CD4-positive, alpha-beta T cell treated with Interleukin-6 at 100 ng/mL for 8 hours (primary cell): ENCODE results near the gene KCNAB2.
"Not testable (repeated sequence)": the region's sequence is repeated elsewhere in the genome, so short reads cannot be mapped to it uniquely, and the experiment has no call there.

Experiments
- DNase-seq: peaks from one replicate; pipeline ENCODE4 v3.0.0-alpha.2; 2020; ENCODE audit warnings: mixed read lengths, low spot score

KCNAB2 gene

DNA sequence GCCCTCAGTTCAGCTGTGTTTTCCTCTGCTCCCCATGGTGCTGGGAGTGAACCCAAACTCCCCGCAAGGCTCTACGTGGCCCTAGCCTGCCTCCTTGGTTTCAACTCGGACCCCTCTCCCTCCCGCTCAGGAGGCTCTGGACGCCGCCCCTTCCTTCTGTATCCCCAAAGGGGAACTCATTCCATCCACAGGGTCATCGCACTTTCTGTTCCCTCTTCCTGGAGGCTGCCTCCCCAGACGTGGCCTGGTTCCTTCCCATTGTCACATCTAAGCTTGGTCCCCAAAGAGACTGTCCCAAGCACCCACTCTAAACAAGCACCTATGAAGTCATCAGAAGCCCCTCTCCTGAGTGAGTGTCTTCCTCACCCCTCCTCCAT, 10.9 kb downstream of the KCNAB2 start:
- DNase-seq, result no peak

DNA sequence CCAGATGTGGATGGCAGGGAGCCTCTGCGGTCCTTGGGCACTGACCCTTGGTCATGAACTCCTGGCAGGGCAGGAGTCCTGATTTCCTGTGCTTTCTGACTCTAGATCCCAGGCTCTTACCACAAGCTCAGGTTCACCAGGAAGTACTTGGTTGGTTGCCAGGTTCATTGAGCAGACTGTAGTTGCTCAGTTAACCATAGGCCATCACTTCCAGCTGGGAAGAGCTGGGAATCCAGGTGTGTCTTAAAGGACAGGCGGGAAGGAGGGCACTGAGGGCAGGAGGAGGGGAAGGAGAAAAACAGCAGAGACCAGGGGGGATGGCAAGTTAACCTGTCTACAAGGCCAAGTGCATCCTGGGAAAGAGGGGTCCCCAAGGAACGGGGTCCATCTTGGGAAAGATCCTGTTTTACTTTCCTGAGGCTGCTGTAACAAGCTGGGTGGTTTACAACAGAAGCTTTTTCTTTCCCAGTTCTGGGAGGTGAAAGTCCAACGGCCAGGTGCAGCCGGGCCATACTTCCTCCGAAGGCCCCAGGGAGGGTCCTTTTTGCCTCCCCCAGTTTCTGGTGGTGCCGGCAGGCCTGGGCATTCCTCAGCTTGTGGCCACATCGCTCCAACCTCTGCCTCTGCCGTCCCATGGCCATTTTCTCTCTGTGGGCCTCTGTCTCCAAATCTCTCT, 11.6 kb downstream of the KCNAB2 start:
- DNase-seq, result no peak

DNA sequence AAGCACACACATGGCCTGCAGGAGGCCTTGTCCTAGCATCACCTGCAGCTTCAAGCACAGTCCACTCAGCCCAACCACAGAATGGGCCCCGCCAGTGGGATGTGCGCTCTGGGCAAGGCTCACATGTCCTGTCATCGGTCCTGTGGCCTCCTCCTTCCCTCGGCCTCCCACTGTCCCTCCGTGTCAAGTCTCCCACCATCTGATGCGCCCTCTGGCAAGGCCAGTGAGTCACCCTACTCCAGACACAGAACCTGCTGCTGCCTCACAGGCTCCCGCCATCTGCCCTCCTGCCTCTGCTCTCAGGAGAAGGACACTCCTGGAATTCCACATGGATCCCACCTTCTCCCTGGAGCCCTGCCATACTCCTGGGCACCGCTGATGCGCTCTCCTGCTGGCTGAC, 14.2 kb downstream of the KCNAB2 start:
- no peak for DNase-seq

DNA sequence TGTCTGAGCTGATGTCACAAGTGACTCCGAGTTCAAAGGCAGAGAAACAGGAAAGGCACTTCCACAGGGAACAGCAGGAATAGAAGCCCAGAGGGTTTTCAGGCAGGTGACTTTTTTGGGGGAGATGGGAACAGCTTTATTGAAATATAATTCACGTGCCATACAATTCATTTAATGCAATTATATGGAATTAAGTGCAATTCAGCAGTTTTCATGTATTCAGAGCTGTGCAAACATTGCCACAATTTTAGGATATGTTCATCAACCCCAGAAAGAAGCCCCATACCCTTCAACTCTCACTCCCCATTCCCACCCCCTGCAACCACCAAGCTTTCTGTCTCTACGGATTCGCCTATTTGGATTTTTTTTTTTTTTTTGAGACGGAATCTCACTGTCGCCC, 17.0 kb downstream of the KCNAB2 start:
- DNase-seq, result no peak

DNA sequence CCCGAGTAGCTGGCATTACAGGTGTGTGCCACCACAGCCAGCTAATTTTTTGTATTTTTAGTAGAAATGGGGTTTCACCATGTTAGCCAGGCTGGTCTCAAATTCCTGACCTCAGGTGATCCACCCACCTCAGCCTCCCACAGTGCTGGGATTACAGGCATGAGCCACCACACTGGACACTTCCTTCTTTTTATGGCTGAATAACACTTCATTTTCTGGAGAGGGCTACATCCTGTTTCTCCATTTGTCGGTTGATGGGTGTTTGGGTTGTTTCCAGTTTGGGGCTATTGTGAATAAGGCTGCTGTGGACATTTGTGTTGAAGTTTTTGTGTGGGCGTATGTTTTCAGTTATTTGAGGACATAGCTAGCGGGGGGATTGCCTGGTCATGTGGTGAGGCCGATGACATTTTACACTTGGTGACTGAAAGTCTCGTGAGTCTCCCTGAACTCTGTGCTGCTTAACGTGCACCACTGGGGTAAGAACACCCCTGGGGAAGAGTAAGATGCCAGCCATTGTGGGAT, 17.9 kb downstream of the KCNAB2 start:
- not testable (repeated sequence) for DNase-seq

DNA sequence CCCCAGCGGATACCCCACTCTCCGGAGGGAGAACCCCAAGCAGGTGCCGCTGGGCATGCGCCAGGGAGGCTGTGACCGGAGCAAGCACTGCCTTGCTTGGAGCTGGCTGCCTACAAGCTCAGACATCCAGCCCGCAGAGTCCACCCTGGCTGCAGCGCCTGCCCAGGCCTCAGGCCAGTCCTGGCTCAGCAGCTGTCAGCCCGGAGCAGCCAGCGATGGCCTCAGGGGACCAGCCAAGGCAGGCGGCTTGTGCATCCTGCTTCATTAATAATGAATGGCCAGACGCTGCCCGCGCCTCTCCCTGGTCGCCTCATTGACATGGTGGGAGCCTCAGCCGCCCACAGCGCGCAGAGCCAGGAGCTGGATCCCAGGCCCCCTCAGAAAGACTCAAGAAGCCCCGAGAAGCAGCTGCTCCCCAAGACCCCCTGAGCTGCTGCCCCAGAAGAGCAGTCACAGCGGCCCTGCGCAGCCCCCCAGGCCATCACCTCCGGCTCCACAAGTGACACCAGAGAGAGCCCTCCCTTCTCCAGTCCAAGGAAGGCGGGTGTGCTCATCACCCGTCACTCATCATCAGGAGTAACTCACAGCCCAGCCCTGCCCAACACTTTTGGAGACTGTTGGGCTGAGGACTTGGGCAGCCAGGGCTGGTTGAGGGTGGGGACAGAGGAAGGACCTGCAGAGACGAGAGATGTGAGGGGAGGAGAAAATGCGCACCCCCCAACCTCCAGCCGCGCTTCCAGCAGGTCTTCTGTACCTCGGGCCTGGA, 19.6 kb downstream of the KCNAB2 start:
- DNase-seq, result no peak

DNA sequence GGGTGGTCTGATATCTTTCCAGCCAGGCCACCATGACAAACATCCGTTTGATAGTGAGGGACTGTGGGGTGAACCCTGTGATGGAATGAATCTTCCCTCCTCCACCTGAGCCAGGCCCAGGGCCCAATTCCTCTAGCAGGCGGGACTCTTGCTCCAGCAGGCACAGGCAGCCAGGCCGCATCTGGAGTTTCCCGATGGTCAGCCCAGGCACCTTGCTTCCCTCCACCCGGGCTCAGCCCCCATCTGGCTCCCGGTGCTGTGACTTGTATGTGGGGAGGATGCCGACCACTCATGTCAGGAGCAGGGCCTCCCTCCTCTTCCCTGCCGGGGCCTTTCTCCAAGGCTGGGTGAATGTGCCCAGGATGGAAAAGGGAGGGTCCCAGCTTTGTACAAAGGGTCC, 21.0 kb downstream of the KCNAB2 start:
- DNase-seq, result no peak

DNA sequence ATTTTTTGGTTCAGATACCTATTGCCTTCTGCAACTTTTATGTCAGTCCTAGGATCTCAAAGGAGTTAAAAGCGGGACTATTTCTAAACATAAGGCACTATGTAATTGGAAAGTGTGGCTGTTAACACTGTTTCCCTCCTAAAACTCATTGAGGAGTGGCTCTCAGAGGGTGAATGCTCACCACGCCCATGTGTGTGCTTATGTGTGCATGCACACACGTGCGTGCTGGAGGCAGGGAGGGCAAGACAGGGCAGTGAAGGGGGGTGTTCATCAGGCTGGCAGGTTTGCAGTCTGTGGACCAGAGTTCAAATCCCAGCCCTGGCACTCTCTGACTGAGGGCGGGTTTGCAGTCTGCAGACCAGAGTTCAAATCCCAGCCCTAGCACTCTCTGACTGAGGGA, 22.4 kb downstream of the KCNAB2 start:
- DNase-seq, result no peak

DNA sequence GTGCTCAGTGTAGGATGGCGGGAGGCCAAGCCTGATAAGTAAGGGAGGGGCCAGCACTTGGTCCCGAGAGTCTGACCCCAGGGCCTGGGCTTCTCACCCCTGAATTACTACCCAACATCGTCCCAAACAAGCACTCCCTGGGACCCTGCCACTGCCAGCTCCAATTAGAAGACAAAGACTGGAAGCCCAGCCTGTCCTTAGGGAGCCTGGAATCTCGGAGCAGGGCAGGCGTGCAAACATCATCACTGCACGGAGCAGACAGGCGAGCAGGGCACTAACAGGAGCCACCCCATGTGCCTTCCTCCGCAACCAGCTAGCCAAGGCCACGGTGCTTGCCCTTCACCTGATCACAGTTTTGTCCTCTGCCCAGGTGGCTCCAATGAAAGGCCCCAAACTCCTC, 23.2 kb downstream of the KCNAB2 start:
- DNase-seq, result no peak

DNA sequence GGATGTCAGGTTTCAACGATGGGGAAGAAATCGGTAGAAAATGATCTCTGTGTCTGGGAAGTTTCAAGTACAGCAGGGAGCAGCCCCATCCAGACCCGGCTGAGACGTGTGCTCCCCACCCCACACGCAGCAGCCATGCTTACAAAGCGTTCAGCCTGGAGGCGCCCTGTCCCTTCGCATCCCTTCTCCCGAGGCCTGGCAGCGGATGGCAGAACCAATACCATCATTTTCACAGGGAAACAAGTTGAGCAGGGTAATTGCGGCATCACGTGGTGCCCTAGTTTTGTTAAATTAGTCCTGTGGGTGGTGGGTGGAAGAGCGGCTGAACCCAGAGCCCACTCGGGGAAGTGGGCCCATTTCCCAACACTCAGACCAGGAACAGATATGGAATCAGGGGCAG, 23.9 kb downstream of the KCNAB2 start:
- no peak for DNase-seq

DNA sequence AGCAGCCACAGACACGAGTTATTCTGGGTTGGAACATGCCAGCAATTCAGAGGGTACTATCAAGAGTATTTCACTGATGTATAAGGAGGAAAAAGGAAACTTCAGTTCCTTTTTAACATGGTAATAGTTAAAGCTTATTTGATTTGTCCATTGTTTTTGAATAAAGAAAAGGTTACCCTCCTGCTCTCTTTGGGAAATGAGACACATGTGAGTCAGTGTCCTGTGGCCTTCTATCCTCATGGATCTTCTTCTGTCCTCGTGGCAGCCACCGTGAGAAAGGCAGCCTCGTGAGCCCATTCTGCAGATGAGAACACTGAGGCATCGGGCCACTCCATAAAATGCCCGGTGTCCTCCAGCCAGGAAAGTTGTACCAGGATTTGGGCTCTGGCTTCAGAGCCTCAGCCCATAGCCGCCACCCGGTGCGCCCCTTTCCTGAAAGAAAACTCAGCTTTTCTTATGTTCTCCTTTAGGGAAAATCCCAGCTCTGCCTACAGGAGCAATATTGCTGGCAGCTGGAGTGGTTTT, 24.8 kb downstream of the KCNAB2 start:
- no peak for DNase-seq

DNA sequence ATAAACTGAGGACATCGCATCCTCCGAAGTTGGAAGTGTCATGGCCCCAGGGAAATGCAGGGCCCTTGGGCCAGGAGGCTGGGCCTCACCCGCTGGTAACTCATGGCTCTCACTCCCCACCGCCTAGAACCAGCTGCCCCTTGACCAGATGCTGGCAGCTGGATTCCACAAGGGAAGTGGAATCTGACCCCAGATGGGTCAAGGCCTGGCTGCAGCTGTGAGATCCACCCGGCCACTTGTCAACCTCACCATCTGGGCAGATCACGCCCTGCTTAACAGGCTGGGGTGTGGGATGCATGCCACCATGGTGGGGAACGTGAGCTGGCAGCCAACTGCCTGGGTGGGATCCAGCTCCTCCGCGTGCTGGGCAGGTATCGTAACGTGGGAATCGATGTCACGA, 25.5 kb downstream of the KCNAB2 start:
- no peak for DNase-seq

DNA sequence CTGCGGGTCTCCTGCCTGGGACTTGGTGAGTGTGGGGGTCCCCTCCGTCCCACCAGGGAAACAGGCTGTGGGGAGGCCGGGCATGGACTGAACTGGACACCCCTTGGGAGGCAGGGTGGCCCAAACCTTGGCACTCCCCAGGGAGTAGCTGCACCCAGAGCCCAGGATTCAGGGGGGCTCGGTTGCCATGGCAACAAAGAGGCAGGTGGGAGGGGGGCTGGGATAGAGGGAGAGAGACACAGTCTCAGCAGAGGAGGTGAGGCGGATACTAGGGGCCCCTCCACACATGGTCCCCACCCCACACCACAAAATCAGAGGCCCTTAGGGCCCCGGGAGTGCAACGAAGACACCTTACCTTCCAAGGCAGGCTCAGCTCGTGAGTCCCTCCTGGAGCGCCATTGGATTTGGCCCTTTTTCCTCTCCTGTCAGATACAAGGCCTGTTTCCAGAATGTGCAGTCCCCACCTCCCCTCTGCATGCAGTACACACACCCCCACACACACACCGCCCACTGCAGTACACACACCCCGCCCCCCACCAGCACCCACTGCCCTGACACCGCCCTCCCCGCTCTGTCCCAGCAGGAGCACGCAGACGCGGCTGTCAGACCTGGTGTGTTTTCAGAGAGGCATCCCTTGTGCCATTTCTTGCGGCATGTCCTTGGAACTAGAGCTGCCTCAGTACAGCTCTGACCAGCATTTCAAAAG, 27.2 kb downstream of the KCNAB2 start:
- no peak for DNase-seq

DNA sequence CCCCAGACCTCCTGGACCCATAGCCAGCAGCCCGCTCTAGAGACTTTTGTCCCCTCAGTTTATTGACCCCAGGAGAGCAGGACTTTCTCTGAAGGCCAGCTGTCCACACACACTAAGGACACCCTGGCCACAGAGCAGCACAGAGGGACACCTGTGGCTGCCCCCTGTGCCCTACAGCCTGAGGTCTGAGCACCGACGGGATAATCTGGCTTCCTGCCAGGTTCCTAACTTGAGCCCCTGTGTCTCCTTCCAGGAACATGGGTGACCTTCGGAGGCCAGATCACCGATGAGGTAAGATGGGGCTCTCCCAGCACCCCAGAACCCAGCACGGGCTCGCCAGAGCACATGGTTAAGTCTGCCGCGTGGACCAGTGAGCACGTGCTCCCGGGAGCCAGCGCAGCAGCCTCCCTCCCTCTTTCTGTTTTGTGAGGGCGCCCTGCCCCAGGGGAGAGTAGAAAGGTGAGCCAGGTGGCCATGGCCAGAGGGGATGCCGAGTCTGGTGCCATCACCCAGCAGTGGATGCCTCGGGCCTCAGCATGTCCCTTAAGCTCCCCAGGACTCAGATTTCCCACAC, 27.9 kb downstream of the KCNAB2 start:
- DNase-seq, result no peak

DNA sequence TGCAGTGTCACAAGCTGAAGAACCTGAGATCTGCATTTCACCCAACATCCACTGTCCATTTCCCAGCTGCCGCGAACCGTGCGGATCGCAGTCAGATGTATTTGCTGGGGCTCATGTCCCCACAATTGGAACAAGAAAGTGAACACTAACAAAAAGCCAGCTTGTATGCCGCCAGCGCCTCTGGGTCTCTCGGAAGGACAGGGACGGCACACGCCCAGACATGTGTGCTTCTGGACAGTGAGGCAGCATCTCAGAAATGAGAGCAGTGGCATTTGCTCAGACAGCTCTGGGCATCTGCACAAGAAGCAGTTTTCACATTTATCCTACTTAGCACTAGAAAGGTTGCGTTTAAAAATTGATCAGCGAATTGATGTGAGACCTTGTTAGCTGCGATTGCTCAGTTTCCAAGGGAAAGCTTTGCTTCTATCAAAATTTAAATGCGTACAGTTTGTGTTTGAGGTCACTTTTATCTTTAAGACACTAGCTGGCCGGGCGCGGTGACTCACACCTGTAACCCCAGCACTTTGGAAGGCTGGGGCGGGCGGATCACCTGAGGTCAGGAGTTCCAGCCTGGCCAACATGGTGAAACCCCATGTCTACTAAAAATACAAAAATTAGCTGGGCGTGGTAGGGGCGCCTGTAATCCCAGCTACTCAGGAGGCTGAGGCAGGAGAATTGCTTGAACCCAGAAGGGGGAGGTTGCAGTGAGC, 28.7 kb downstream of the KCNAB2 start:
- no peak for DNase-seq

DNA sequence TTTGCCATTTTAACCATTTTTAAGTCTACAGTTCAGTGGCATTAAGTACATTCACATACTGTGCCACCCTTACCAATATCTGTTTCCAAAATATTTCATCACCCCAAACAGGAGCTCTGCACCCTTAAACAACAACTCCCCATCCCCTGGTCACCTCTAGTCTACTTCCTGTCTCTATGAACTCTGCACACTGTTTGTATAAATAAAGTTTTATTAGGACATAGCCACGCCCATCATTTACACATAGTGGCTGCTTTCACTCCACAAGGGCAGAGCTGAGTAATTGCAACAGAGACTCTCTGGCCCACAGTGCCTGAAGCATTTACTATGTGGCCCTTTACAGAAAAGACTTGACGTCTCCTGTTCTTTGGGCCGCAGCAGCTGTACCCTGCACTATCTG, 30.1 kb downstream of the KCNAB2 start:
- no peak for DNase-seq

DNA sequence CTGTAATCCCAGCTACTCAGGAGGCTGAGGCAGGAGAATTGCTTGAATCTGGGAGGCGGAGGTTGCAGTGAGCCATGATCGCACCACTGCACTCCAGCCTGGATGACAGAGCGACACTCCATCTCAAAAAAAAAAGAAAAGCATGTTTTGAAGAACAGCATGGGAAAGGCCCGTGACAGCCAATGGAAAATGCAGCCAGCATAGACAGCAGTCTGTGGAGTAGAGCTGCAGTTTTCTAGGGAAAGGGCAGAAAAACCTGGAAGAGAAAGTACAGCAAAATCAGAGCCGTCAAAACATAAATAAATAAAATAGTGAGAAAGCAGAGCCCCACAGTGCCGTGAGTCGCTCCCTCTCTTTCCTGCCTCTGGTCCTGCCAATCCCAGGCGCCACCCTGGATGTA, 31.4 kb downstream of the KCNAB2 start:
- DNase-seq, result not testable (repeated sequence)

DNA sequence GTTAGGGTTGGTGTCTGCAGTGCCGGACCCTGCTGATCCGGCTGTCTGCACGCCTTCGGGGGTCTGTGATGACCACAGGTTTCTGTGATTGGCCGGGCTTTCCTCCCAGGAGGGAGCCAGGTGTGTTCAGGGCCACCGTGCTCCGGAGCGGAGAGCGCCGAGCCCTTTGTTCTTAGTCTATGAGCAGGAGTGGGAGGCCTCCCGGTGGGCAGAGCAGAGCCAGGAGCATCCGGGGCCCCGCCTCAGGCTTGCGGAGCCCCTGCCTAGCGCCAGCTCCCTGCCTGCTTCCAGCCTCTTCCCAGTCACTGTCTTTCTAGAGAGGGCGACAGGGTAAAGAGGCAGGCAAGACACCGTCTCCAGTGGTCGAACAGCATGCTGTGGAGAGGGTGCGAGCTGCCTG, 31.8 kb downstream of the KCNAB2 start:
- DNase-seq, result no peak

DNA sequence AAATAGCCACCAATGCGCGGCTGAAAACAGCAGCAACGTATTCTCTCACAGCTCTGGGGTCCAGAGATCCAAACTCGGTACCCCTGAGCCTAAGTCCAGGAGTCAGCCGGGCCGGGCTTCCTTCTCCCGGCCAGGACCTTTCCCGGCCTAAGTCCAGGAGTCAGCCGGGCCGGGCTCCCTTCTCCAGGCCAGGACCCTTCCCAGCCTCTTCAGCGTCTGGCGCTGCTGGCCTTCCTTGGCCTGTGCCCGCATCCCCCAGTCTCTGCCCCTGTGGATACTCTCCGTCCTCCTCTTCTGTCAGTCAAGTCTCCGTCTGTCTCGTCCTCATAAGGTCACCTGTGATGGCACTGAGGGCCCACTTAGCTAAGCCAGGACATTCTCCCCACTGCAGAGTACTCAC, 32.2 kb downstream of the KCNAB2 start:
- DNase-seq, result no peak

DNA sequence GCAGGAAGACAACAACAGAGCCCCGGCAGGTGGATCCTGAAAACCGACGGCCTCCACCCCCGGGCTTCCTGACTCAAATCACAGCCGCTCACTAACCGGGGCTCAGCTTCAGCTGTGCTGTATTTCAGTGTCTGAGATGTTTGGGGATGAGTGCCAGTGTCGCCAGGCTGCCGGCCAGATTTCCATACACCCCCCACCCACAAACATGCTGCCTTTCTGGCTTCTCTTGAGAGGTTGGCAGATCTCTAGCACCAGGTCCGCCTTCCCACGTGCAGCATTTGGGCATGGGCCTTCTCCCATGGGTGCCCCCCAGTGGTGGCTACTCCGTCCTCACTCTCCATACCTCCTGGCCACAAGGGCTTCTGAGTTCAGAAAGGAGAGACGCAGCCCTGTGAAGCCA, 34.8 kb downstream of the KCNAB2 start:
- DNase-seq, result no peak

DNA sequence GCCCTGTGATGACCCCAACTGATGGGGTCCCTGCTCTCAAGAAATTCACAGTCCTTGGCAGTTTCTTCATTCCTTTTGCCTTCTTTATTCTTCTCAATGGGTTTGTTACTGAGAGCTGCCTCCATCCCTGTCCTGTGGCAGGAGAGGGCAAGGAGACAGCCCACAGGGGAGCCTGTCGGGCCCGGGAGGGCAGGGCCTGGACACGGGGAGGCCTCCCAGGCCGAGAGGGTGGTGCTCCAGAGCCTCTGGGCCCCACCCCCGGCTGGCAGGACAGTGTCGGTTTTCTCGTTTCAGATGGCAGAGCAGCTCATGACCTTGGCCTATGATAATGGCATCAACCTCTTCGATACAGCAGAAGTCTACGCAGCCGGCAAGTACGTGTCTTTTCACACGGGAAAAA, 36.2 kb downstream of the KCNAB2 start:
- no peak for DNase-seq

DNA sequence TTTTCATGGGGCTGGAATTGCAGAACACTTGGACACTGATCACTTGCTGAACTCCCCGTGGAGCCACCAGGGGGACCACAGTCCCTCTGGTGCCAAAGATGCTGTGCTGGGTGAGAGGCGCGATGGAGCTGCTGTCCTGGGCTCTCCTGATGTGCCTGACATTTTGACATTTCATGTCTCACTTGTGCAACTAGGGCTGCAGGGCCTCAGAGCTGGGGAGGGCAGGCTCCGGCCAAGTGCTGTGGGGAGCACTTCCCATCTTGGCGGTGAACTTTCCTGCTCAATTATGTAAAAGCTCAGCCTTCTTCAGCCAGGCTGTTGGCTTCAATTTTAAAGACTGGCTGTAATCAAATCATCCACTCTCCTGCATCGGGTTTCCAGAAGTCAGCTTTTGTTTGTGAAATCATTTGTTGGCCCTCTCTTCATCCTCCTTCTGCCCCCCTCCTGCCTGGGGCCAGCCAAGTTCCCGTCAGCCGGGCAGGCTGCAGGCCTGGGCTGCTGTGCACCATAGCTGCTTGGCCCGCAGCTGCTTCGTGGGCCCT, 36.8 kb downstream of the KCNAB2 start:
- DNase-seq, result no peak
